Inflammatory macrophage (primary cell): ENCODE data around the gene MED9.
"Not testable (repeated sequence)": the region's sequence is repeated elsewhere in the genome, so short reads cannot be mapped to it uniquely, and the experiment has no call there.

Source experiments
- DNase-seq, 2 donors: peaks; one replicate each; pipeline ENCODE4 v3.0.0-alpha.2; 2020 to 2022

The MED9 gene

GRCh38 chr17:17455173-17455572 lies 21.6 kb upstream of the MED9 start:
- DNase-seq, result no peak

- DNase-seq, result no peak
These were observed 20.5 kb upstream of the MED9 start for GRCh38 chr17:17456251-17456650.

- DNase-seq, result no peak
These were observed 19.1 kb upstream of the MED9 start for GRCh38 chr17:17457680-17458079.

- DNase-seq, result no peak
These were observed 16.8 kb upstream of the MED9 start for GRCh38 chr17:17460038-17460437.

- DNase-seq, result no peak
These were observed 14.6 kb upstream of the MED9 start for GRCh38 chr17:17462048-17462824.

GRCh38 chr17:17463821-17464220 lies 13.0 kb upstream of the MED9 start:
- DNase-seq, result no peak

GRCh38 chr17:17465878-17466277 lies 10.9 kb upstream of the MED9 start:
- DNase-seq, result not testable (repeated sequence)

- no peak for DNase-seq
These were observed 10.3 kb upstream of the MED9 start for GRCh38 chr17:17466511-17466910.

- DNase-seq, result no peak
These were observed 9.8 kb upstream of the MED9 start for GRCh38 chr17:17467016-17467415.

GRCh38 chr17:17467720-17468119 lies 9.1 kb upstream of the MED9 start:
- DNase-seq, result no peak

GRCh38 chr17:17468217-17469010 lies 8.4 kb upstream of the MED9 start:
- no peak for DNase-seq

GRCh38 chr17:17469358-17469757 lies 7.4 kb upstream of the MED9 start:
- DNase-seq, result no peak

- DNase-seq, result peak; percentile 48 to 69
These were observed 6.8 kb upstream of the MED9 start for GRCh38 chr17:17469996-17470395.

GRCh38 chr17:17472333-17472920 lies 4.4 kb upstream of the MED9 start:
- DNase-seq, result no peak

- DNase-seq, result no peak
These were observed 2.5 kb upstream of the MED9 start for GRCh38 chr17:17474341-17474740.

GRCh38 chr17:17479209-17479608 lies 2.4 kb downstream of the MED9 start:
- no peak for DNase-seq

GRCh38 chr17:17480593-17481148 lies 3.9 kb downstream of the MED9 start:
- no peak for DNase-seq

GRCh38 chr17:17481860-17482259 lies 5.1 kb downstream of the MED9 start:
- no peak for DNase-seq

GRCh38 chr17:17484451-17484899 lies 7.7 kb downstream of the MED9 start:
- DNase-seq, result peak in 1 of 2 donors; percentile 37

GRCh38 chr17:17485420-17485819 lies 8.6 kb downstream of the MED9 start:
- no peak for DNase-seq

- not testable (repeated sequence) for DNase-seq
These were observed 9.6 kb downstream of the MED9 start for GRCh38 chr17:17486416-17486815.

GRCh38 chr17:17487998-17488397 lies 11.2 kb downstream of the MED9 start:
- DNase-seq, result no peak

GRCh38 chr17:17491031-17491471 lies 14.3 kb downstream of the MED9 start:
- no peak for DNase-seq
